Heart left ventricle (tissue), 16 donors: ENCODE measurements around the gene CYP26A1. TPM values are rescaled to one million over a fixed set of nuclear protein-coding genes. Genes with fewer than 3 reads are reported as not detected.

Experiments
- ATAC-seq, 4 donors: fragments of 200-7000 bp; cut with Tn5 transposase; one replicate each; pipeline ENCODE4 v1.9.1; 2020 to 2022; ENCODE audit warnings: moderate library complexity in 4 of 4, mild to moderate bottlenecking in 3 of 4, moderate number of reproducible peaks in 1 of 4
- DNase-seq, 5 donors: peaks; one replicate each; pipeline ENCODE4 v3.0.0-alpha.2; 2020
- H3K27ac ChIP-seq, 12 donors: fragments of 200-600 bp; sonication (generic) in 4 of 12; one replicate each; pipeline versions ENCODE4 v1.5.0 to v1.8.0; 2016 to 2022; ENCODE audit warnings: mild to moderate bottlenecking in 2 of 12
- H3K27me3 ChIP-seq, 9 donors: fragments of 200-600 bp; sonication (generic) in 2 of 9; one replicate each; pipeline versions ENCODE4 v1.5.1 to v1.8.0; 2016 to 2022; ENCODE audit warnings: mild to moderate bottlenecking in 3 of 9
- H3K36me3 ChIP-seq, 9 donors: fragments of 200-600 bp; sonication (generic) in 2 of 9; one replicate each; pipeline versions ENCODE4 v1.5.0 to v1.8.0; 2018 to 2022; ENCODE audit warnings: mild to moderate bottlenecking in 2 of 9
- H3K4me1 ChIP-seq, 12 donors: fragments of 200-600 bp; sonication (generic) in 4 of 12; one replicate each; pipeline versions ENCODE4 v1.5.0 to v1.8.0; 2016 to 2022; ENCODE audit warnings: mild to moderate bottlenecking in 3 of 12
- H3K4me3 ChIP-seq, 12 donors: fragments of 200-600 bp; sonication (generic) in 4 of 12; one replicate each; pipeline versions ENCODE4 v1.5.0 to v1.8.0; 2017 to 2022; ENCODE audit warnings: mild to moderate bottlenecking in 9 of 12, moderate library complexity in 4 of 12
- H3K9me3 ChIP-seq, 12 donors: fragments of 200-600 bp; sonication (generic) in 4 of 12; one replicate each; pipeline versions ENCODE4 v1.5.0 to v1.8.0; 2016 to 2022; ENCODE audit warnings: mild to moderate bottlenecking in 1 of 12
- CTCF ChIP-seq, 12 donors: fragments of 200-600 bp; sonication (generic) in 4 of 12; IDR thresholded peaks; one replicate each; pipeline versions ENCODE4 v1.5.0 to v1.8.0; 2018 to 2022; ENCODE audit warnings: antibody characterized with exemption in 12 of 12, mild to moderate bottlenecking in 5 of 12
- POLR2A ChIP-seq, 2 donors: fragments of 450-650 bp; IDR thresholded peaks; one replicate each; pipeline ENCODE4 v1.6.1; 2017; ENCODE audit warnings: antibody characterized with exemption in 2 of 2, mild to moderate bottlenecking in 2 of 2, moderate library complexity in 2 of 2
- WGBS, 4 donors: extraction: QIAGEN DNeasy Blood & Tissue Kit in 2 of 4; methylation state at CpG; one replicate each; pipeline versions ENCODE4 v1.1.5 to v1.1.7; 2013 to 2018; 5-methylcytosine and 5-hydroxymethylcytosine counted together
- intact Hi-C, 10 donors: fragments of 100-400 bp; cut with DNase I; formaldehyde crosslinking; loops; one replicate each; pipeline versions ENCODE4 v1.11.1 to v1.14.2; 2022
- polyA plus RNA-seq, 2 donors: library from polyadenylated mRNA; stranded (reverse); fragments of 200-250 nt; gene quantifications; one replicate each; pipeline ENCODE4 v1.2.3, GENCODE V29; 2013
- total RNA-seq, 9 donors: library from RNA; depleted of rRNA in 2 of 9; stranded (reverse); fragments of >200 nt in 2 of 9; fragmentation: NEBNext Ultra II Directional in 3 of 9; extraction: Animal tissue kit (Norgen Biotek cat#: 25700) in 3 of 9; gene quantifications; one replicate each; pipeline versions ENCODE4 v1.1.0 to v1.2.4, GENCODE V29; 2016 to 2023
- donor health status: ischemic (EF 13 %, LVEDD 7.1; RV severe dilation, severe dysfunction).
- donor health status: healthy with polysubstance abuse.
- donor health status: DM: no; HTN: yes; CAD: no.
- donor health status: DM: no; HTN: no; CAD: no.
- donor health status: ischemic (EF 25% LVEDD 6.9; RV normal size, moderate dysfunction).
- donor health status: ischemic (EF 25% LVEDD 5.7; RV mildly dilated, moderate dysfunction).
- donor health status: healthy.
- donor health status: DM: yes; HTN: yes; CAD: no.
- donor health status: ischemic (EF 35%, LVEDD 5.7; RV mildly dilated, moderate dysfunction).
- donor health status: nonischemic (EF 11% LVEDD 7.7; RV severe dilation, severe dysfunction).
- donor health status: DM: yes; HTN: yes; CAD: no.
- donor health status: PGD.
- donor health status: ischemic (EF 29% LVEDD 5.4; RV normal size, mild dysfunction).
- donor health status: nonischemic (EF 23%, LVEDD 6.1; RV moderate dilation, normal function).

CYP26A1 gene
- total and polyA plus RNA-seq, 11 donors, result not detected

- H3K36me3 ChIP-seq, result peaks cover 0 to 6% (median 0%) of the 10 kb centered on the region in 9 donors
- 94 to 100% (median 97%) methylated on average over 1 of the region's 1 CpG for WGBS, 4 donors
These were observed 34.6 kb upstream of the CYP26A1 start for GRCh38 chr10:93039110-93039509.

DNA sequence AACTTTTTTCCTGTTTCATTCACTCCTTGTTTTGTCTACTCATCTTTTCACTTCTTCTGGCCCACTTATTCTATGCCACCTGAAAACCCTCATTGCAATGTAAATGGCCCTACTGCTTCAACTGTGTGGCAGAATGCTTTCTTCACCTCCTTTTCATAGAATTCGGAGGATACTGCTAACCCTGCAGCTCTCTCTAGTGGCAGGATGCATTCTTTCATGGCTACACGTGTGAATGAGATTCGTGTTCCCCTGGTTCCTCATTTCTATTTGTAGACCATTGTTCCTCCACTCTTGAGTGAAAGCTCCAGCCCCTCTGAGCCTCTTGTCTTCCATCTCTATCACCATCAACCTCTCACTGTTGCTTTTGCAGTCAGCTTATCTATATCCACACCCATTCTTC is 34.0 kb upstream of the CYP26A1 start:
- Histone ChIP-seq H3K27me3 (no peaks in the 10 kb centered on the region), H3K4me1 (no peaks in the 10 kb centered on the region), H3K36me3 (peaks cover 0 to 6% (median 0%) of the 10 kb centered on the region in 9 donors), H3K27ac (no peak overlapping the region), H3K4me3 (no peak overlapping the region), H3K9me3 (no peaks in the 10 kb centered on the region)
- DNase-seq (no peak), ATAC-seq (no peak)
- 30 to 42% (median 36%) methylated on average over 3 of the region's 3 CpGs for WGBS, 4 donors
- TF ChIP-seq POLR2A (IDR thresholded peaks at IDR 0.05), result no peak
- peak in 3 of 12 donors; percentile 20 to 33 (median 25) for TF ChIP-seq CTCF (IDR thresholded peaks at IDR 0.05)
- intact Hi-C loops, result no loop called here

More at GRCh38 chr10:93039110-93039509, 34.6 kb upstream of the CYP26A1 start:
- no peak for DNase-seq
- intact Hi-C loops, result no loop called here
- no peak for ATAC-seq
- Histone ChIP-seq H3K9me3 (no peaks in the 10 kb centered on the region), H3K4me1 (no peaks in the 10 kb centered on the region), H3K27ac (no peak overlapping the region), H3K4me3 (no peak overlapping the region), H3K27me3 (no peaks in the 10 kb centered on the region)
- no peak for TF ChIP-seq CTCF (IDR thresholded peaks at IDR 0.05)
- TF ChIP-seq POLR2A (IDR thresholded peaks at IDR 0.05), result no peak

DNA sequence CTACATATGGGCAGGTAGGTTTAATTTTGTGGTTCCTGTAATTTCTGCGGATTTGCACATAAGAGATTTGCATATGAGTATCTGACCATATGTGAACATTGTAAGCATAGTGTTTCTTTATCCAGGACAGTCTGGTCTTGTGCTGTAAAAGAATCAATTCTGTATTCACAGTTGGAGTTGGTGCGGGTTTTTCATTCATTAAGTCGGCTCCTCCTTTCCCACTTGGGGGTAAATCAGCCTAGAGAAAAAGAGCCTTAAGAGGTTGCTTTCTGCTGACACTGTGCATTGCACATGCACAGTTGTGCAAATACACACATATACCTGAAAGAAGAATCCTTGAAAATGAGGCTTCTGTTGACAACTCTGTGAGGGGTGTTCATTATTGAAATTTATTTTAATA is 19.2 kb upstream of the CYP26A1 start:
- DNase-seq (no peak), ATAC-seq (no peak)
- no peak overlapping the region for H3K4me3 ChIP-seq
- TF ChIP-seq POLR2A (IDR thresholded peaks at IDR 0.05) (no peak), CTCF (IDR thresholded peaks at IDR 0.05) (no peak)
- no peaks in the 10 kb centered on the region for H3K9me3 ChIP-seq
- H3K4me1 ChIP-seq, result no peaks in the 10 kb centered on the region
- H3K36me3 ChIP-seq, result peaks cover 0 to 16% (median 4%) of the 10 kb centered on the region in 9 donors
- intact Hi-C loops, result no loop called here
- no peak overlapping the region for H3K27ac ChIP-seq
- WGBS, 4 donors, result 92 to 100% (median 94%) methylated on average over 3 of the region's 3 CpGs
- peaks cover 0 to 20% (median under 1%) of the 10 kb centered on the region in 9 donors for H3K27me3 ChIP-seq

DNA sequence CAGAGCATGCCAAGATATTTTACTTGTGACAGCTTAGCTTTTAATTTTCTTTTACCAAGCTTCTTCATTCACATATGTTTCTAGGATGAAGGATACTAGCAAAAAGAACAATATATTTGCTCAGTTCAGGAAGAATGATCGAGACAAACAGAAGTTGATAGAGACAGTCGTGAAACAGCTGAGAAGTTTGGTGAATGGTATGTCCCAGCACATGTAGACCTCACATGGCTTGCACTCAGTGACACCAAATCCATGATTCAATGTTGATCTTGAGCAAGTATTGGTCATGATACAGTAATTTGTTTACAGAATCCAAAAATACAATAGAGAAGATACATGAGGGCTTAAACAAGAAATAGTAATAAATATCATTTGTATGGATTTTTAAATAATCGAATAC is 15.6 kb upstream of the CYP26A1 start:
- intact Hi-C loops, result no loop called here
- Histone ChIP-seq H3K9me3 (no peaks in the 10 kb centered on the region), H3K36me3 (peaks cover 0 to 16% (median 4%) of the 10 kb centered on the region in 9 donors), H3K4me1 (peaks cover 4 to 32% (median 19%) of the 10 kb centered on the region in 12 donors), H3K4me3 (no peak overlapping the region), H3K27ac (no peak overlapping the region), H3K27me3 (peaks cover 10 to 56% (median 32%) of the 10 kb centered on the region in 9 donors)
- DNase-seq (no peak), ATAC-seq (no peak)
- TF ChIP-seq POLR2A (IDR thresholded peaks at IDR 0.05) (no peak), CTCF (IDR thresholded peaks at IDR 0.05) (no peak)
- 95 to 98% (median 96%) methylated on average over 3 of the region's 3 CpGs for WGBS, 4 donors
